Stomach smooth muscle (tissue), 2 donors: ENCODE data around the gene DLG2.

Experiments
- H3K27ac ChIP-seq: one replicate; pipeline ENCODE4 v1.7.0; 2013; ENCODE audit warnings: mild to moderate bottlenecking, low read length, inconsistent platforms
- H3K27me3 ChIP-seq, 2 donors: one replicate each; pipeline ENCODE4 v1.7.0; 2013; ENCODE audit warnings: low read length in 2 of 2; ENCODE audit not compliant: insufficient read depth in 2 of 2, control insufficient read depth in 1 of 2
- H3K36me3 ChIP-seq, 2 donors: one replicate each; pipeline ENCODE4 v1.7.0; 2013; ENCODE audit warnings: low read length in 2 of 2; ENCODE audit not compliant: control insufficient read depth in 2 of 2, insufficient read depth in 2 of 2
- H3K4me1 ChIP-seq: one replicate; pipeline ENCODE4 v1.7.0; 2013; ENCODE audit warnings: low read length; ENCODE audit not compliant: control insufficient read depth, insufficient read depth
- H3K4me3 ChIP-seq, 2 donors: one replicate each; pipeline ENCODE4 v1.7.0; 2013; ENCODE audit warnings: low read length in 2 of 2
- H3K9ac ChIP-seq, 2 donors: one replicate each; pipeline ENCODE4 v1.7.0; 2013; ENCODE audit warnings: low read length in 2 of 2, mild to moderate bottlenecking in 1 of 2
- H3K9me3 ChIP-seq, 2 donors: one replicate each; pipeline ENCODE4 v1.7.0; 2013; ENCODE audit warnings: low read length in 2 of 2; ENCODE audit not compliant: control insufficient read depth in 2 of 2
- donor health status: healthy.
- donor health status: Pancreatic carcinoma.

Gene DLG2

GRCh38 chr11:84140386-84141169, 1486.6 kb downstream of the DLG2 start:
- no peak overlapping the region for H3K27ac ChIP-seq
- H3K36me3 ChIP-seq: no peaks in the 10 kb centered on the region
- H3K9me3 ChIP-seq: no peaks in the 10 kb centered on the region
- H3K9ac ChIP-seq: no peak overlapping the region
- H3K27me3 ChIP-seq: no peaks in the 10 kb centered on the region
- no peak overlapping the region for H3K4me3 ChIP-seq
- no peaks in the 10 kb centered on the region for H3K4me1 ChIP-seq

GRCh38 chr11:84137960-84138359, 1489.2 kb downstream of the DLG2 start:
- Histone ChIP-seq H3K36me3 (no peaks in the 10 kb centered on the region), H3K4me3 (no peak overlapping the region), H3K4me1 (no peaks in the 10 kb centered on the region), H3K9ac (no peak overlapping the region), H3K9me3 (no peaks in the 10 kb centered on the region), H3K27ac (no peak overlapping the region), H3K27me3 (no peaks in the 10 kb centered on the region)

- H3K4me1 ChIP-seq: no peaks in the 10 kb centered on the region
- no peaks in the 10 kb centered on the region for H3K9me3 ChIP-seq
- no peaks in the 10 kb centered on the region for H3K27me3 ChIP-seq
- no peak overlapping the region for H3K27ac ChIP-seq
- H3K9ac ChIP-seq: no peak overlapping the region
- no peaks in the 10 kb centered on the region for H3K36me3 ChIP-seq
- H3K4me3 ChIP-seq: no peak overlapping the region
Observed at GRCh38 chr11:84137505-84137904, 1489.6 kb downstream of the DLG2 start.

- no peak overlapping the region for H3K27ac ChIP-seq
- H3K36me3 ChIP-seq: no peaks in the 10 kb centered on the region
- H3K4me1 ChIP-seq: no peaks in the 10 kb centered on the region
- no peak overlapping the region for H3K4me3 ChIP-seq
- no peaks in the 10 kb centered on the region for H3K27me3 ChIP-seq
- H3K9me3 ChIP-seq: no peaks in the 10 kb centered on the region
- H3K9ac ChIP-seq: no peak overlapping the region
Observed at GRCh38 chr11:84136926-84137325, 1490.2 kb downstream of the DLG2 start.

- H3K4me3 ChIP-seq: no peak overlapping the region
- H3K9ac ChIP-seq: no peak overlapping the region
- no peaks in the 10 kb centered on the region for H3K27me3 ChIP-seq
- H3K9me3 ChIP-seq: no peaks in the 10 kb centered on the region
- H3K4me1 ChIP-seq: no peaks in the 10 kb centered on the region
- H3K27ac ChIP-seq: no peak overlapping the region
- H3K36me3 ChIP-seq: no peaks in the 10 kb centered on the region
Observed at GRCh38 chr11:84130646-84131427, 1496.3 kb downstream of the DLG2 start.

- no peaks in the 10 kb centered on the region for H3K27me3 ChIP-seq
- H3K4me1 ChIP-seq: no peaks in the 10 kb centered on the region
- no peak overlapping the region for H3K9ac ChIP-seq
- H3K9me3 ChIP-seq: no peaks in the 10 kb centered on the region
- no peaks in the 10 kb centered on the region for H3K36me3 ChIP-seq
- H3K4me3 ChIP-seq: no peak overlapping the region
- no peak overlapping the region for H3K27ac ChIP-seq
Observed at GRCh38 chr11:84129961-84130576, 1497.1 kb downstream of the DLG2 start.

- Histone ChIP-seq H3K9ac (no peak overlapping the region), H3K4me1 (no peaks in the 10 kb centered on the region), H3K36me3 (no peaks in the 10 kb centered on the region), H3K27ac (no peak overlapping the region), H3K4me3 (no peak overlapping the region), H3K9me3 (no peaks in the 10 kb centered on the region), H3K27me3 (no peaks in the 10 kb centered on the region)
Observed at GRCh38 chr11:84128840-84129239, 1498.3 kb downstream of the DLG2 start.

GRCh38 chr11:84117394-84117793, 1509.8 kb downstream of the DLG2 start:
- Histone ChIP-seq H3K4me3 (no peak overlapping the region), H3K9ac (no peak overlapping the region), H3K9me3 (no peaks in the 10 kb centered on the region), H3K27me3 (no peaks in the 10 kb centered on the region), H3K27ac (no peak overlapping the region), H3K4me1 (no peaks in the 10 kb centered on the region), H3K36me3 (no peaks in the 10 kb centered on the region)

GRCh38 chr11:84106541-84106940, 1520.6 kb downstream of the DLG2 start:
- Histone ChIP-seq H3K9ac (no peak overlapping the region), H3K36me3 (no peaks in the 10 kb centered on the region), H3K9me3 (no peaks in the 10 kb centered on the region), H3K27me3 (no peaks in the 10 kb centered on the region), H3K27ac (no peak overlapping the region), H3K4me1 (no peaks in the 10 kb centered on the region), H3K4me3 (no peak overlapping the region)

- H3K4me1 ChIP-seq: no peaks in the 10 kb centered on the region
- no peak overlapping the region for H3K9ac ChIP-seq
- no peaks in the 10 kb centered on the region for H3K27me3 ChIP-seq
- H3K36me3 ChIP-seq: no peaks in the 10 kb centered on the region
- H3K27ac ChIP-seq: no peak overlapping the region
- no peak overlapping the region for H3K4me3 ChIP-seq
- no peaks in the 10 kb centered on the region for H3K9me3 ChIP-seq
Observed at GRCh38 chr11:84105148-84105547, 1522.0 kb downstream of the DLG2 start.
